ELF-1 (cell line): ENCODE measurements around the gene DCP1A.
"Not testable (repeated sequence)": the region's sequence is repeated elsewhere in the genome, so short reads cannot be mapped to it uniquely, and the experiment has no call there.

ENCODE experiments used
- DNase-seq: peaks from one replicate; pipeline ENCODE4 v3.0.0-alpha.2; 2016; ENCODE audit warnings: low read depth, low spot score

Gene DCP1A

DNA sequence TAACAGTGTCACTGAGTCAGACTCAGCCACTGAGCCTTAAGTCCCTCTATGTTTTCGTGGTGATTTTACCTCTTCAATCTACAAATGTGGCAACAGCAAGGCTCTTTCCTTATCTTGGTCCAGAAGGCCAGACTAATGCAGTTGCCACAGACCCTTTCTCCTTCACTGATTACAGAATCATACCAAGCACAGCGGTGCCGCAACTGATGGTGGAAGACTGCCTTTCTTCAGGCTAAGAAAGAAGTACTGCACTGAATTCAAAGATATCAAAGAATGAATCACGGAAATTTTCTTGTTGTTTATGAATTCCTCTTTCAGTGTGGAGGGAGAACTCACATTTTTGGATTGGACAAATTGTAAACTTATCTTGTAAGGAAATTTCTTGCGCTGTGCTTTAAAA lies 18.6 kb downstream of the DCP1A start:
- DNase-seq = peak; percentile 14

DNA sequence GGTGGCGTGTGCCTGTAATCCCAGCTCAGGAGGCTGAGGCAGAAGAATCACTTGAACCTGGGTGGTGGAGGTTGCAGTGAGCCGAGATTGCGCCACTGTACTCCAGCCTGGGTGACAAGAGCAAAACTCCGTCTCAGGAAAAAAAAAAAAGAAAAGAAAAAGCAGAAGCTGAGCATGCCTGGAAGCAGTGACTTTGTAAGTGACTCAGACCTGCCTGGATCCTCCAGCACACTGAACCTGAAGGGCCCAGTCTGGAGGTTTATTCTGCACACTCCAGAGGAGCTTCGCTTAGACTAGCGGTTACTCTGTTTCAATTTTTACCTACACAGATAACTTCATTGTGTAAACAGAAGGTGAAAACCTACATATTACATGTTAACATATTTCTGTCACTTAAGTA lies 19.4 kb downstream of the DCP1A start:
- DNase-seq = not testable (repeated sequence)

DNA sequence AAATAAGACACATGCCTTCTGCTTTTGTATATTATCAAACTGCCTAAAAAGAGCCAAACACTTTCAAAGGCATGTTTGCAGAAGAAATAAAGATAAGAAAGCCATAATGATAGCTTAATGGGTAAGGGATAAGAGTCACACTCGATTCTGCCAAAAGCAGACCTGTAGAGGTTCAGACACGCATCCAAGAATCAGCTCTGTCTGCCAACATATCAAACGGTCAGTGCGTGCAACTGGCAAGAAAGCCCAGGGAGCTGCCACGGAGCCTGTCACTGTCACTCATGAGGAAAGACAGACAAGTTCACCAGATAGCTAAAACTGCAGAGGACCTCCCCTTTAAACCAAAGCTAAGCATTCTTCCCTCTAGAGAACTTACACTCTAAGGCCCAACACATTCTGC lies 23.2 kb downstream of the DCP1A start:
- peak; percentile 36 for DNase-seq

DNA sequence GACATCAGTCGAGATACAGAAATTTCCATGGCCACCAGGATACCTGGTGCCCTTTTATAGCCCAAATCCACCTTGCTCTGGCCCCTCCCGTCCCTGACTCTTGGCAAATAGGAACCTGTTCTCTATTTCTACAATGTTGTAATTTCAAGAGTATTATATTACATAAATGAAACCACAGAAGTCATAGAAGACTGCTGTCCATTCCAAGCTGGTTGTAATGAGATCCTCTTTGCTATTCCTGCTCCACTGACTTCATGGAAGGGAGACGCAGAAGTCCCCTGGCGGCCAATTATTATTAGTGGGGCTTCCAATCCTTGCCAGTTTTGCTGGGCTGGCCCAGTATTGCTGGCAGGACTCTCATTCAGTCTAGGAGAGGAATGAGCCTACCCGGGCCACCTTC lies 26.6 kb downstream of the DCP1A start:
- no peak for DNase-seq

DNA sequence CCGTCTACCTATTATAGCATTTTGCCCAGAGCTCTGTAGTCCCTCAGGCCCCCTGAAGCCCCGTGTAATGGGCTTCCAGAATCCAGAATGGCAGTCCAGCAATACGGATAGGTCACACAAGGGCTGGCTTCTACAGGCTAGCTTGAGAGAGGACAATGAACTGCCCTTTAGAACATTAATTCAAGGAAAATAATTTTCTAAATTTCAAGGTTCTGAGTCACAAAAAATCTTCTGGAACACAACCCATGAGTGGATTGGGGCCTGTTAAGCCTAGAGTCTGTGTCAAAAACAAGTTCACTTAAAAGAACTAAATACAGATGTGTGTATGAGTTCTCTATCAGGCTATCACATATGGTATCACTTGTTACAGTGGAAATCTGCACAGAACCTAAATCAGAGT lies 28.8 kb downstream of the DCP1A start:
- DNase-seq = no peak

DNA sequence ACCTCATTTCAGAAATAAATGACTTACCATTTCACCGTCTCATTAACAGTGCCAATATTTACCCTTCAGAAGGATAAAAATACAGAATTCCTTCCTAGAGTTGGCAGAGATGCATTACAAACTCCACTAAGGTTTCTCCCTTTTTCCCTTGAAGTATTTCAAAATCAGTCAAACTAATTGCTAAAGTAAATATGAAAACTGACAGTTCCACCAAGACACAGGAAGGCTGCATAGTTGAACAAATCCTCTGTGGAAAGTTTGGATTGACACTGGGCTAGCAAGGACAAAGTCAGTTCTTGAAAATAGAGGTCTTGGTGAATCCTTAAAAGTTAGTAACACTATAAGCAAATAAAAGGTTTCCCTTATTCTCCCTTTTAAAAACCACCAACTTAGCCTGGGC lies 34.5 kb downstream of the DCP1A start:
- DNase-seq = no peak

DNA sequence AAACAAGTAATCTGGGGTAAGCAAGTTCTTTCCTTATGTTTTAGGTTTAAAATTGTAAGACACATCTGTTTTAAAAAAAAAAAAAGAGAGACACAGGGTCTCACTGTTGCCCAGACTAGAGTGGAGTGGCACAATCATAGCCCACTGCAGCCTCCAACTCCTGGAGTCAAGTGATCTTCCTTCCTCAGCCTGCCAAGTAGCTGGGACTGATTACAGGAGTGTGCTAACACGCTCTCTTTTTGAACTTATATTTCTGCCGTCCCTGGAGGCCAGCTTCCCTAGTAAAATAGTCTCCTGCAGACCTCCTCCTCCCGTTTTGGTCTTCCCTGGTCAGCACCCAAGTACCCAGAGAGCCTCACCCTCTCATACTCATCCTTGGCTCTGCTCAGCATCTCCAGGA lies 35.5 kb downstream of the DCP1A start:
- no peak for DNase-seq

DNA sequence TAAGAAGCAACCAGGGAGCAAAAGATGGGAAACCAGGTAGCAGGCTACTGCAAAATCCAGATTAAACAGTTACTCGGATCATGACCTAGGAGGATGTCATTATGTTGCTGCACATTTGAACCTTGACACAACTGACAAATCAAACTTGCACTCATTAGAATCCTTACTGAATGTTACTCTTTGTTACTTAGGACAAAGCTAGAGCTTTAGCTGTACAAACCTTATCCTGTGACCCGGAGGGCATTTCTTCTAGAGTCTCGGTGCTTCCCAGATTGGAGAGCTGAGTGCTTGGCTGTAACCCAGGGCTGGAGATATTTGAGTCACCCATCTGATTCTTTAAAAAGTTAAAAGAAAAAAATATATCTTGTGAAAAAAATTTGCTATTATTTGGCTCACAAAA lies 43.4 kb downstream of the DCP1A start:
- no peak for DNase-seq

DNA sequence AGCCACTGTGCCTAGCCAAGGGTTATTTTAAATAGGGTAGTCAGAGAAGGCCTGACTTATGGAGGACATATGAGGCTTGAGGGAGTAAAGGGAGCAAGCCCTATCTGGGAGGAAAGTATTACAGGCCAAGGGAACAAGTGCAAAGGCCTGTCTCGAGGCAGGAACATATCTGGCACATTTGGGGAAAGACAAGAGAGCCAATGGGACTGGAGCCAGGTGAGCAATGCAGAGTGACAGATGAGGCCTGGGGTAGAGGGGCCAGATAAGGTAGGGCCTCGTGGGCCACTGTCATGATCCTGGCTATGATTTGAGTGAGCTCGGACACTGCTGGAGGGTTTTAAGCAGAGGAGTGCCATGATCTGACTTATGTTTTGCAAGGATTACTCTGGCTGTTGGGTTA lies 43.8 kb downstream of the DCP1A start:
- DNase-seq = no peak

DNA sequence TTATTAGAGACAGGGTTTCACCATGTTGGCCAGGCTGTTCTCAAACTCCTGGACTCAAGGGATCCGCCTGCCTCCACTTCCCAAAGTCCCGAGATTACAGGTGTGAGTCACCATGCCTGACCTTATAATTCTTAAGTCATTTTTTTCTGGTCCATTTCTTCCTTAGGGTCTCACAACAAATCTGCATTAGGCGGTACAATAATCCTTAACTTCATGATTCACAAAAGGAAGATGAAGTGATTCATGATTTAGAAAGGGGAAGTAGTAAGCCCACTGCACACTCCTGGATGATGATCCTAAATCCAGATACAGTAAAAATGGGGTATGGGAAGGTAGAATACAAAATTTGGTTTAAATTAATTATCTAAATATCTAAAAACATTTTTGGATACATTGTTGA lies 46.5 kb downstream of the DCP1A start:
- no peak for DNase-seq

DNA sequence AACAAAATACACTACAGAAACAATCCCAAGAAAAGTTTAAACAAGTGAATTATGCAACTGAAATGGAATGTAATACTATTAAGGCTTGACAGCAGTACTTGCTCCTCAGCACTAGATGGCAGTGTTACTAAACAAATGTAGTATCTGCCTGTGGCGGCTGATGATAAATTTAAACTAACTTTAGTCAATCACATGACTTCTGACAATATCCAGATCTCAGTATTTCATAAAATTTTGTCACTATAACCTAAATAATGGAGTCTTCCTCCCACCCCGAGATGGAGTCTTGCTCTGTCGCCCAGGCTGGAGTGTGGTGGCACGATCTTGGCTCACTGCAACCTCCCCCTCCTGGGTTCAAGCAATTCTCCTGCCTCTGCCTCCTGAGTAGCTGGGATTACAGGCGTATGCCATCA lies 47.7 kb downstream of the DCP1A start:
- DNase-seq = not testable (repeated sequence)

DNA sequence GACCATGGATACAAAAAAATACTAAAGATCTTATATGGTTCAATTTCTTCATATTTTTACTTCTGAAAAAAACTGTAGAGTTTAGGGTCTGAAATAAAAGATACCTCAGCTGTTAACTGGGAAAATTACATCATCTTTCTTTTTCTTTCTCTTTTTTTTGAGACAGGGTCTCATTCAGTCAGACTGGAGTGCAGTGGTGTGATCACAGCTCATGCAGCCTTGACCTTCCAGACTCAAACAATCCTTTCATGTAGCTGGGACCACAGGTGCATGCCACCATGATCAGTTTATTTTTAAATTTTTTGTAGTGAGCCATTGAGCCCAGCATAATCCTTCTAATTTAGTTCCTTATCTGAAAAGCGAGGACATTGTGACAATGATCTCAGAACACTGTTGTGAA lies 51.9 kb downstream of the DCP1A start:
- no peak for DNase-seq

DNA sequence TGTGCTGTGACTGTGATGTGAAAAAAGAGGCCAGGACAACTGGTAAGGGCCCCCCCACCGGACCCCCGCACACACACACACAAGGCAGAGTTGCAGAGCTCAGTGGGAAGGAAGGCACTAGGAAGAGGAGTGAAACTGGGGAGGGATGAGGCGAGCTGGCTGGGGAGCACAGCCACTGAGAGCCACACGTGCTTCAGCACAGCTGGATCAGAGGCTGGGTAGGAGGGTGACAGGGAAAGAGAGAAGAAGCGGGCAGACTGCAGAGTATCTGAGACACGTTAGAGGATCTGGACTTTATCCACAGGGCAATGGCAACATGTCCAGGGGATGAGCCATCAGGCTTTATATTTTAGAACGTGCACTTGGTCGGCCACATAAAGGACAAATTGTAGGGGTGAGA lies 53.5 kb downstream of the DCP1A start:
- no peak for DNase-seq

DNA sequence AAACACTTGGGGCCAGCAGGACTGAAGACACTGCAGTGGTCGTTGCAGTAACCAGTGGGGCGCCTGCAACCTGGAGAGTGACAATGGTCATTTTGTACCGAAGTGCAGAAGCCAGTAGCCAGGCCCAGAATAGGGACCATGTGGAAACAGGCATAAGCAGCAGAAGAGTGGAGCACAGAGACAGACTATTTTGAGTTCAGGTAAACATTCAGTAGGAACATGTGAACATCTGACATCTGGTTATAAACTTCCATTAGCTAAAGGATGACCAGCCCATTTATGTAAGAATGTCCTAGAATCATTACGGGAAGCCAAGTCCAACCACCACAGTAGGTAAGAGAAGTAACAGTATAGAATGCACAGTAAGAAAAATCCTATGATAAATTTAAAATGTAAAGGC lies 59.1 kb downstream of the DCP1A start:
- DNase-seq = no peak

DNA sequence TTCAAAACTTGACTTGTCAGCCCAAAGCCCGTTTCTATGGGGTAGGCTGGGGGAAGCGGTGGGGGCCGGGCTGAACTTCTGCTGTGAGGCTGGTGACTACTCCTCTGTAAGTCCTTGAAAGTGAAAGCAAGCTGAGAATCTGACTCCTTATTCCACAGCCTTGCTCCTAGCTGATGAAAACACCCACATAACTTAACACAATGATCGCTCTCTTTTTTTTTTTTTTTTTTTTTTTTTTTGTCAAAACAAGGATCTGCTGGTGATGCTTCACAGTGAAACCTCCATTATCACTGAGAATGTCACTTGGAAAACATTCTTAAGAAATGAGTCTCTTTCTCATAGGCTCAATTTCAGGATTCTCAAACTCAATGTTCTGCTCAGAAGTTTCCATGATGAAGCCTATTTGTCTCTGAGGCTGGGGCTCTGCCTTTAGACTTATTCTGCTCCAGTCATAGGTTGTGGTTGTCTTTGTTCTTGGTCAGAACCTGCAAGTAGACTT lies 60.2 kb downstream of the DCP1A start:
- DNase-seq = peak; percentile 83

DNA sequence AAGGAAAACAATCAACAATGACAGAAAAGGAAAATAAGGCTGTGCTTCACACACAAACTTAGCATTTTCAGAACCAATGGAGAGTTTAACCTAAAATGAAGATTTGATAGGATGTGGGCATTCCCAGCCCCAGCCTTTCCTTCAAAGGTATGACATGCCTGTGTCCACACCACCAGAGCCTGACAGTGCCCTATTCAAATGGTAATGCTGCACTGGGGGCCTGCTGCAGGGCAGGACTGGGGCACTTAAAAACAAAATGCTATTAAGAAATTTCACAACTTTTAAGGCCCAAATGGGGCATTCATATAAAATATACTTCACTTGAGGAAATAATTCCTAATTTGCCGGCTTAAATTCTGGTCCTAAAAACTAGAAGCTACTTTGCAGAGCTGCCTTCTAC lies 60.6 kb downstream of the DCP1A start:
- DNase-seq = peak; percentile 78

DNA sequence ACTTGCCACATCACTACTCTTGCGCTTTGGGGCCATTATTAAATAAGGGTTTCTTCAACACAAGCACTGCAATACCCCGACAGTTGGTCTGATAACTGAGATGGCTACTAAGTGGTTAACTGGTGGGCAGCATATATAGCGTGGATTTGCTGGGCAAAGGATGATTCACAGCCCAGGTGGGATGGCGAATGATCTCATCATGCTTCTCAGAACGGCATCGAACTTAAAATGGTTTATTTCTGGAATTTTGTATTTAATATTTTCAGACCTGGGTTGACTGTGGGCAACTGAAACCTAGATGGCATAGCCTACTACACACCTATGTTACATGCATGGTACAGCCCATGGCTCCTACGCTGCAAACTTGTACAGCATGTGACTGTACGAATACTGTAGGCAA lies 64.8 kb downstream of the DCP1A start:
- DNase-seq = no peak

DNA sequence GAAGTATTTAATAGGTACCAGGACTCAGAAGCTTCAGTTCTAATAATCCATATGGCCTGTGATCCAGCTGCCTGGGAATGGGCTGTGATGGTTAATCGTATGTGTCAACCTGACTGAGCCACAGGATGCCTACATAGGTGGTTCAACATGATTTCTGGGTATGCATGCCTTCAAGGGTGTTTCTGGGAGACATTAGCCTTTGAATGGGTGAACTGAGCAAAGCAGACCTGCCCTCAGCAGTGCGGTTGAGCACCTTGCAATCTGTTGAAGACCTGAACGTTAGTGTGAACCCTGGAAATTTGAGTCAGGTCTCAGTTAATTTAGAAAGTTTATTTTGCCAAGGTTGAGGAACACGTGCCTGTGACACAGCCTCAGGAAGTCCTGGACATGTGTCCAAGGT lies 68.7 kb downstream of the DCP1A start:
- no peak for DNase-seq

DNA sequence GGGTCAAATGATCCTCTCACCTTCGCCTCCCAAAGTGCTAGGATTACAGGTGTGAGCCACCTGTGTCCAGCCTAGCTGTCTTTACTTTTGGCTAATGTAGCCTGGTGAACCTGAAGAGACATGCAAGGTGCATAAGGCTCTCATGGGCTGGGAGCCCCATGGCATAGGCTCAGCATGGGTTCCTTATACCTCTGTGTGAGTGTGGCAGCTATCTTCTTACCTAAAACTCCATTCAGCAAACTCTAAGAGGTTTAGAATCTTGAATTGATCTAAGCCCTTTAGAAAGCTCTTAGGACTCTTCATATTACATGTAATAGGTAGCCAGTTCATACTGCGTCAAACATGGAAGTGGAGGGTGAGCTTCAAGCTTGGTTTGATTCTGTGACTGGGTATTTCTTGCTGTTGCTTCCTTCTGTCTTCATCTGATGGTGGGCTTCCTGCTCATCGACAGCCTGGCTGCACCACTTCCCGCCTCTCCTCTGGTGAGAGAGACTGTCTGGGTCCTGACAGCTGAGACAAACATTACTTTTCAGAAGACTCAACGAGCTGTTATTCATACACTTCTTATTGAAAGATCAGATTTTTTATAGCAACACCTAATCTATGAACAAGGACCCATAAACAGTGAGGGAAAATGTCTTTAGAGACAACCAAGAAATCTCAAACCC lies 72.3 kb downstream of the DCP1A start:
- no peak for DNase-seq

DNA sequence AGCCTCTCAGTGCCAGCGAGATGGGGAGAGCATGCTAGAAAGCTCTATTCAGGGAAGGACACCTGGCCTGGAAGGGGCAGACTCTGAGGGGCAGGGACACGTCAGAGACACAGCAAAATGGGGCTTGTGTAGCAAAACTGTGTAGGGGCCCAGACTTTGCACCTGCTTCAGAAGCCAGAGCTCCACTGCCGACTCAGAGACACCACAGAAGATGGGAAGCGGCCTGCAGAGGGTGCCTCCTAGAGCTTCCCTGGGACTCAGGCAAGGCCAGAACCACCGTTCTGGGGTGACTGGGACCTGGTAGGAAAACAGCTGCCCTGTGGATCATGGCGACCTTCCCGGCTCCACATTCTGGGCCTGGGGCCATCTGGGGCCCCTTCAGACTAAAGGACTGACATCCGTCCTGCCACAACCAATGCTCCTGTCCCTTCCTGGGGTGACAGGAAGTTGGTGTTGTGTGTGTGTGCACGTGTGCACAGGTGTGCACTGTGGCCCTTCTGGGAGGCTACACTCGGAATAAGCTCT lies 74.1 kb downstream of the DCP1A start:
- DNase-seq = no peak

DNA sequence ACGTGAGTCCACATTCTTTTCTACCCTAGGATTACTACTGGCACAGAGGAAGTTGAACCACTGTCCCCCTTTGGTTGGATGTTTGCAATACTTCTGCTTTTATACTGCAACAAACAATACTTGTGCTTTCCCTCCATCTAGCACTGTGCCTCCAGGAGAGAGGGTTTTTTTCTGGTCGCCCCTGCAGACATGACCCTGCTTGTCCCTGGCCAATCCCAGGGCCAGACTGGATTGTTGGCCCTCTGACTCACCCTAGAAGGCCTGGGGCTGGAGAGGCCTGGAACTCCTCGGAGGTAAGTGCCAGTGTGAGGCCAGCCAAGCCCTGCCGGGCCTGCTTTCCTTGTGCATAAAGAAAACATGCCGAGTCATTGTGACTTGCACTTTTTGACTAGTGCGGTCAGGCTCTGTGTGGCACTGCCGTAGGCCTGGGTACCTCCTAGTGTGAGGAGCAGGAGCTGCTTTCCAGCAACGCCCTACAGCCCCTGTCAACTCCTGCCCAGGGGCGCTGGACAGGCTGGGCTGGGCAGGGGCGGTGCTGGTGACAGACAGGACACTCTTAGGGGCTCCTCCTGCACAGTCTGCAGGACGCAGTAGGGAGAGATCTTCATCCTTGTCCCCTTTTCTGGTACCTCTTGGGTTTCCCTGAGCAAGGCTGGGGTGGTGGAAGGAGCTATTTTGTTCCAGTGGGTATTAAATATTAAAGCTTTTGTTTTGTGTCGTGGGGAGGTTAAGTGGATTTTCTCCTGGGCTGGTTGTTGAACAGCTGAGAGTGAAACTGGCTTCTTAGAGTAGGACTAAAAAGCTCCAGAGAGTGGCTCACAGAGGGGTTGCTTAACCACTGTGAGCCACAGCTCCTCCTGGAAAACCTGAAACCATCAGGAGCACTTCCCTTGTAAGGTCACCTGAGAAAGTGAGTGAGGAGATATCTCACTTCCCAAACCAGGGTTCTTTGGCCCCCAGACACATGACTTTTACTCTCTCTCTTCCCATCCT lies 77.2 kb downstream of the DCP1A start:
- DNase-seq = peak; percentile 100

DNA sequence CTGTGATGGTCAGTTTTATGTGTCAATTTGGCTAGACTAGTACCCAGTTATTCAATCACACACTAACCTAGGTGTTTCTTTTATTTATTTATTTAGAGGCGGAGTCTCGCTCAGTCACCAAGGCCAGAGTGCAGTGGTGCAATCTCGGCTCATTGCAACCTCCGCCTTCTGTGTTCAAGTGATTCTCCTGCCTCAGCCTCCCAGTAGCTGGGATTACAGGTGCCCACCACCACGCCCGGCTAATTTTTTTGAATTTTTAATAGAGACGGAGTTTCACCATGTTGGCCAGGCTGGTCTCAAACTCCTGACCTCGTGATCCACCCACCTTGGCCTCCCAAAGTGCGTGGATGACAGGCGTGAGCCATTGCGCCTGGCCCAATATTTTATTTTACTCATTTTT lies 78.2 kb downstream of the DCP1A start:
- not testable (repeated sequence) for DNase-seq

DNA sequence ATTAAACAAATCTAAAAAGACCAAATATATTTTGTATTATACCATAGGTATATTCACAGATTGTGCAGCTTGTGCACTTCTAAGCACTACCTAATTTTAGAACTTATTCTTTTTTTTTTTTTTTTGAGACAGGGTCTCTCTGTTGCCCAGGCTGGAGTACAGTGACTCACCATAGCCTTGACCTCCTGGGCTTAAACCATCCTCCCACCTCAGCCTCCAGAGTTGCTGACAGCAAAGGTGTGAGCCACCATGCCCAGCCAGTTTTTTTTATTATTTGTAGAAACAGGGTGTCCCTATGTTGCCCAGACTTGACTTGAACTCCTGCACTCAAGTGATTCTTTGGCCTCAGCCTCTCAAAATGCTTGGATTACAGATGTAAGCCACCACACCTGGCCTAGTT lies 79.6 kb downstream of the DCP1A start:
- DNase-seq = no peak
